AG08395 (cell line): ENCODE measurements around the gene SUSD1.
"Not testable (repeated sequence)": the region's sequence is repeated elsewhere in the genome, so short reads cannot be mapped to it uniquely, and the experiment has no call there.

ENCODE experiments used
- DNase-seq: peaks from one replicate; pipeline ENCODE4 v3.0.0; 2012; ENCODE audit warnings: mixed read lengths, low spot score

Gene SUSD1

GRCh38 chr9:112173489-112174221, 1.4 kb downstream of the SUSD1 start:
- DNase-seq: no peak

GRCh38 chr9:112170968-112171367, 4.1 kb downstream of the SUSD1 start:
- DNase-seq: no peak

GRCh38 chr9:112170235-112170634, 4.9 kb downstream of the SUSD1 start:
- no peak for DNase-seq

- no peak for DNase-seq
These were observed 5.7 kb downstream of the SUSD1 start for GRCh38 chr9:112169368-112169767.

- DNase-seq: no peak
These were observed 6.9 kb downstream of the SUSD1 start for GRCh38 chr9:112168197-112168596.

GRCh38 chr9:112166176-112167140, 8.6 kb downstream of the SUSD1 start:
- peak; percentile 67 for DNase-seq

GRCh38 chr9:112162621-112163413, 12.3 kb downstream of the SUSD1 start:
- no peak for DNase-seq

GRCh38 chr9:112159781-112160180, 15.3 kb downstream of the SUSD1 start:
- DNase-seq: no peak

- no peak for DNase-seq
These were observed 16.3 kb downstream of the SUSD1 start for GRCh38 chr9:112158656-112159367.

- DNase-seq: no peak
These were observed 17.1 kb downstream of the SUSD1 start for GRCh38 chr9:112157961-112158360.

GRCh38 chr9:112157087-112157486, 18.0 kb downstream of the SUSD1 start:
- DNase-seq: no peak

- no peak for DNase-seq
These were observed 25.9 kb downstream of the SUSD1 start for GRCh38 chr9:112149211-112149610.

- no peak for DNase-seq
These were observed 29.2 kb downstream of the SUSD1 start for GRCh38 chr9:112145886-112146285.

- no peak for DNase-seq
These were observed 30.3 kb downstream of the SUSD1 start for GRCh38 chr9:112144807-112145206.

- no peak for DNase-seq
These were observed 32.7 kb downstream of the SUSD1 start for GRCh38 chr9:112142420-112142819.

- no peak for DNase-seq
These were observed 34.2 kb downstream of the SUSD1 start for GRCh38 chr9:112140936-112141335.

- no peak for DNase-seq
These were observed 38.0 kb downstream of the SUSD1 start for GRCh38 chr9:112137066-112137465.

- no peak for DNase-seq
These were observed 39.4 kb downstream of the SUSD1 start for GRCh38 chr9:112135706-112136105.

GRCh38 chr9:112133806-112134205, 41.3 kb downstream of the SUSD1 start:
- DNase-seq: not testable (repeated sequence)

- DNase-seq: no peak
These were observed 42.7 kb downstream of the SUSD1 start for GRCh38 chr9:112132356-112132755.

- DNase-seq: no peak
These were observed 44.1 kb downstream of the SUSD1 start for GRCh38 chr9:112130997-112131396.

- DNase-seq: no peak
These were observed 44.8 kb downstream of the SUSD1 start for GRCh38 chr9:112130347-112130746.
